Measurements from ENCODE around the gene CADPS.
A peak's percentile ranks its signal among the peaks of the same experiment; 100 is the strongest.

Gene CADPS

GRCh38 chr3:62559831-62560445 is 315.3 kb downstream of the CADPS start:
- FAIRE-seq = no peak

GRCh38 chr3:62558549-62559112 is 316.6 kb downstream of the CADPS start:
- DNase-seq (ENCODE audit: low spot score) (peak; percentile 34), FAIRE-seq (no peak)

More at GRCh38 chr3:62559831-62560445, 315.3 kb downstream of the CADPS start:
- peak; percentile 27 for DNase-seq (ENCODE audit: low spot score)

GRCh38 chr3:62557983-62558382 is 317.2 kb downstream of the CADPS start:
- FAIRE-seq (no peak), DNase-seq (ENCODE audit: low spot score) (no peak)

GRCh38 chr3:62557450-62557849 is 317.8 kb downstream of the CADPS start:
- DNase-seq (ENCODE audit: low spot score) = no peak
- no peak for FAIRE-seq

GRCh38 chr3:62556121-62556815 is 318.9 kb downstream of the CADPS start:
- no peak for DNase-seq (ENCODE audit: low spot score)
- no peak for FAIRE-seq

GRCh38 chr3:62554264-62554799 is 320.9 kb downstream of the CADPS start:
- no peak for FAIRE-seq
- peak; percentile 20 for DNase-seq (ENCODE audit: low spot score)

- DNase-seq (ENCODE audit: low spot score) (no peak), FAIRE-seq (no peak)
Observed at GRCh38 chr3:62553811-62554210, 321.4 kb downstream of the CADPS start.

GRCh38 chr3:62551556-62551955 is 323.7 kb downstream of the CADPS start:
- DNase-seq (ENCODE audit: low spot score) = no peak
- FAIRE-seq = no peak

- FAIRE-seq (no peak), DNase-seq (ENCODE audit: low spot score) (no peak)
Observed at GRCh38 chr3:62550439-62550838, 324.8 kb downstream of the CADPS start.

- FAIRE-seq = no peak
- DNase-seq (ENCODE audit: low spot score) = no peak
Observed at GRCh38 chr3:62548528-62549205, 326.5 kb downstream of the CADPS start.

- no peak for DNase-seq (ENCODE audit: low spot score)
- no peak for FAIRE-seq
Observed at GRCh38 chr3:62546266-62546665, 328.9 kb downstream of the CADPS start.

GRCh38 chr3:62542185-62542584 is 333.0 kb downstream of the CADPS start:
- FAIRE-seq (no peak), DNase-seq (ENCODE audit: low spot score) (no peak)

GRCh38 chr3:62539762-62540161 is 335.5 kb downstream of the CADPS start:
- FAIRE-seq = no peak

GRCh38 chr3:62538691-62539356 is 336.4 kb downstream of the CADPS start:
- DNase-seq (ENCODE audit: low spot score) = no peak
- no peak for FAIRE-seq

More at GRCh38 chr3:62539762-62540161, 335.5 kb downstream of the CADPS start:
- no peak for DNase-seq (ENCODE audit: low spot score)

GRCh38 chr3:62534326-62534725 is 340.9 kb downstream of the CADPS start:
- no peak for FAIRE-seq

GRCh38 chr3:62532796-62533195 is 342.4 kb downstream of the CADPS start:
- no peak for FAIRE-seq
- no peak for DNase-seq (ENCODE audit: low spot score)

More at GRCh38 chr3:62534326-62534725, 340.9 kb downstream of the CADPS start:
- DNase-seq (ENCODE audit: low spot score) = no peak

- DNase-seq (ENCODE audit: low spot score) = no peak
- no peak for FAIRE-seq
Observed at GRCh38 chr3:62531981-62532380, 343.2 kb downstream of the CADPS start.

GRCh38 chr3:62531493-62531892 is 343.7 kb downstream of the CADPS start:
- DNase-seq (ENCODE audit: low spot score) (no peak), FAIRE-seq (no peak)

- DNase-seq (ENCODE audit: low spot score) (peak; percentile 56), FAIRE-seq (peak; percentile 59)
Observed at GRCh38 chr3:62529230-62529629, 346.0 kb downstream of the CADPS start.

GRCh38 chr3:62527474-62527873 is 347.7 kb downstream of the CADPS start:
- DNase-seq (ENCODE audit: low spot score) (no peak), FAIRE-seq (no peak)

GRCh38 chr3:62525281-62525680 is 349.9 kb downstream of the CADPS start:
- DNase-seq (ENCODE audit: low spot score) (no peak), FAIRE-seq (no peak)
